GM18858 (cell line): Measurements from ENCODE around the gene CDHR3.
"Not testable (repeated sequence)": the region's sequence is repeated elsewhere in the genome, so short reads cannot be mapped to it uniquely, and the experiment has no call there.

Experiments
- ATAC-seq: cut with Tn5 transposase; IDR thresholded peaks from one replicate; pipeline ENCODE4 v1.9.1; 2021; ENCODE audit not compliant: unreplicated experiment

CDHR3 gene

GRCh38 chr7:105963038-105963667, at the start of gene CDHR3:
Gene CDHR3, plus strand, starts transcription at chr7:105963264. Its CDS starts 55 bp downstream, at chr7:105963319.
- ATAC-seq = no peak

GRCh38 chr7:105913947-105914346, 49.1 kb upstream of the CDHR3 start:
- ATAC-seq = no peak

- no peak for ATAC-seq
Measured at GRCh38 chr7:105916603-105917002, 46.5 kb upstream of the CDHR3 start.

- no peak for ATAC-seq
Measured at GRCh38 chr7:105917659-105918058, 45.4 kb upstream of the CDHR3 start.

- no peak for ATAC-seq
Measured at GRCh38 chr7:105920766-105921165, 42.3 kb upstream of the CDHR3 start.

- peak; percentile 72 for ATAC-seq
Measured at GRCh38 chr7:105924945-105925344, 38.1 kb upstream of the CDHR3 start.

- no peak for ATAC-seq
Measured at GRCh38 chr7:105926131-105926530, 36.9 kb upstream of the CDHR3 start.

GRCh38 chr7:105931179-105931578, 31.9 kb upstream of the CDHR3 start:
- no peak for ATAC-seq

- ATAC-seq = no peak
Measured at GRCh38 chr7:105932835-105933477, 30.1 kb upstream of the CDHR3 start.

- ATAC-seq = no peak
Measured at GRCh38 chr7:105934572-105935185, 28.4 kb upstream of the CDHR3 start.

- ATAC-seq = no peak
Measured at GRCh38 chr7:105935250-105935649, 27.8 kb upstream of the CDHR3 start.

GRCh38 chr7:105937411-105937810, 25.7 kb upstream of the CDHR3 start:
- no peak for ATAC-seq

- no peak for ATAC-seq
Measured at GRCh38 chr7:105940109-105940508, 23.0 kb upstream of the CDHR3 start.

- no peak for ATAC-seq
Measured at GRCh38 chr7:105941596-105941995, 21.5 kb upstream of the CDHR3 start.

- no peak for ATAC-seq
Measured at GRCh38 chr7:105943486-105943885, 19.6 kb upstream of the CDHR3 start.

GRCh38 chr7:105945848-105946247, 17.2 kb upstream of the CDHR3 start:
- no peak for ATAC-seq

GRCh38 chr7:105951597-105951996, 11.5 kb upstream of the CDHR3 start:
- ATAC-seq = no peak

GRCh38 chr7:105952917-105953595, 10.0 kb upstream of the CDHR3 start:
- no peak for ATAC-seq

GRCh38 chr7:105954711-105955110, 8.4 kb upstream of the CDHR3 start:
- no peak for ATAC-seq

GRCh38 chr7:105955651-105956466, 7.2 kb upstream of the CDHR3 start:
- not testable (repeated sequence) for ATAC-seq

GRCh38 chr7:105958012-105958411, 5.1 kb upstream of the CDHR3 start:
- no peak for ATAC-seq
